Gastroesophageal sphincter (tissue), 4 donors: ENCODE results near the gene ARID3B. TPM values are rescaled to one million over a fixed set of nuclear protein-coding genes. Genes with fewer than 3 reads are reported as not detected.

ENCODE experiments used
- ATAC-seq: fragments of 150-250 bp; one replicate; pipeline ENCODE4 v1.9.1; 2016; ENCODE audit warnings: mild to moderate bottlenecking, moderate library complexity
- H3K27ac ChIP-seq, 4 donors: fragments of 200-600 bp; sonication (generic) in 3 of 4; 1 replicate in 3 of 4; 2 replicates in 1 of 4; pipeline ENCODE4 v1.5.1; 2016 to 2019
- H3K27me3 ChIP-seq: fragments of 200-600 bp; sonication (generic); one replicate; pipeline ENCODE4 v1.5.1; 2019
- H3K36me3 ChIP-seq, 2 donors: fragments of 200-600 bp; sonication (generic); one replicate each; pipeline ENCODE4 v1.5.1; 2019; ENCODE audit warnings: control low read depth in 1 of 2
- H3K4me1 ChIP-seq, 3 donors: fragments of 200-600 bp; sonication (generic); 1 replicate in 2 of 3; 2 replicates in 1 of 3; pipeline ENCODE4 v1.5.1; 2016 to 2019; ENCODE audit warnings: control low read depth in 2 of 3
- H3K4me3 ChIP-seq, 2 donors: fragments of 200-600 bp; sonication (generic); one replicate each; pipeline ENCODE4 v1.5.1; 2019; ENCODE audit warnings: mild to moderate bottlenecking in 1 of 2, moderate library complexity in 1 of 2
- H3K9me3 ChIP-seq, 3 donors: fragments of 200-600 bp; sonication (generic); one replicate each; pipeline ENCODE4 v1.5.1; 2017 to 2019; ENCODE audit warnings: control low read depth in 2 of 3
- CTCF ChIP-seq, 4 experiments: fragments of 200-600 bp in 2 of 4; fragments of 450-650 bp in 2 of 4; sonication (generic) in 1 of 4; IDR thresholded peaks; one replicate each; pipeline ENCODE4 v1.5.1; 2017 to 2019; ENCODE audit warnings: antibody characterized with exemption in 4 of 4, mild to moderate bottlenecking in 2 of 4, moderate library complexity in 2 of 4
- EP300 ChIP-seq: sonication (generic); formaldehyde crosslinking; IDR thresholded peaks from one replicate; pipeline ENCODE4 v1.6.1; 2017; ENCODE audit warnings: antibody characterized with exemption, mild to moderate bottlenecking
- POLR2A ChIP-seq, 2 donors: fragments of 450-650 bp; IDR thresholded peaks; one replicate each; pipeline ENCODE4 v1.6.1; 2017; ENCODE audit warnings: antibody characterized with exemption in 2 of 2, mild to moderate bottlenecking in 2 of 2, moderate library complexity in 1 of 2
- POLR2AphosphoS5 ChIP-seq: sonication (generic); formaldehyde crosslinking; IDR thresholded peaks from one replicate; pipeline ENCODE4 v1.6.1; 2017; ENCODE audit warnings: antibody characterized with exemption
- WGBS, 2 donors: methylation state at CpG; one replicate each; pipeline ENCODE4 v1.1.5; 2018; ENCODE audit warnings: low coverage in 1 of 2; 5-methylcytosine and 5-hydroxymethylcytosine counted together
- total RNA-seq, 4 donors: library from RNA; depleted of rRNA; stranded (reverse); fragments of >200 nt; gene quantifications; one replicate each; pipeline ENCODE4 v1.1.0, GENCODE V29; 2016

The ARID3B gene
- total RNA-seq, 4 donors from 2014 or later: 2.9 to 8.4 (median 6.9) TPM

GRCh38 chr15:74633781-74634180, 92.8 kb downstream of the ARID3B start:
- Histone ChIP-seq H3K9me3 (no peaks in the 10 kb centered on the region), H3K36me3 (peaks cover 0 to 100% of the 10 kb centered on the region in 2 donors), H3K4me1 (no peaks in the 10 kb centered on the region), H3K27ac (no peak overlapping the region), H3K4me3 (no peak overlapping the region), H3K27me3 (no peaks in the 10 kb centered on the region)
- no peak for ATAC-seq
- TF ChIP-seq CTCF (IDR thresholded peaks at IDR 0.05) (no peak), EP300 (no peak), POLR2AphosphoS5 (no peak), POLR2A (IDR thresholded peaks at IDR 0.05) (no peak)
- WGBS, 2 donors: 60 to 83% methylated on average over 1 of the region's 2 CpGs

DNA sequence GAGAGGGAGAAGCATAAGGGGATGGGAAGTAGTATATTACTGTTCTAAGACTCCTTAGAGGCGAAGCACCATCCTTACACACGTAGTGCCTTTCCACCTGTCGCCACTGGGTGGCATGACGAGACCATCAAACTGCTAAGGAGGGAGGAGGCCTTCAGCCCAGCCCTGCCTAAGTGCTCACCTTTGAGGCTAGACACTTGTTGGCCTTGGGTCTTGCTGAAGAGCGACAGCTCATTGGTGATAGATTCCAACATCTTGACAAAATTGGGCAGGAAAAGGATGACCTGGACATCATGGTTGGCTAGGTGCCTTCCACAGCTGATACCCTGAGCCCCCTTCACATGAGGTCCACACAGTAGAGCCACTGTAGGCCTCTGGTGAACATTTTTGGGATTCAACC, 94.2 kb downstream of the ARID3B start:
- 0 to 20% methylated on average over 1 to 2 of the region's 5 CpGs for WGBS, 2 donors
- Histone ChIP-seq H3K9me3 (no peaks in the 10 kb centered on the region), H3K4me1 (no peaks in the 10 kb centered on the region), H3K4me3 (no peak overlapping the region), H3K27ac (no peak overlapping the region), H3K36me3 (peaks cover 0 to 100% of the 10 kb centered on the region in 2 donors), H3K27me3 (no peaks in the 10 kb centered on the region)
- peak; percentile 63 for ATAC-seq
- peak; percentile 57 to 87 (median 85) for TF ChIP-seq CTCF (IDR thresholded peaks at IDR 0.05)
- TF ChIP-seq POLR2A (IDR thresholded peaks at IDR 0.05): no peak

DNA sequence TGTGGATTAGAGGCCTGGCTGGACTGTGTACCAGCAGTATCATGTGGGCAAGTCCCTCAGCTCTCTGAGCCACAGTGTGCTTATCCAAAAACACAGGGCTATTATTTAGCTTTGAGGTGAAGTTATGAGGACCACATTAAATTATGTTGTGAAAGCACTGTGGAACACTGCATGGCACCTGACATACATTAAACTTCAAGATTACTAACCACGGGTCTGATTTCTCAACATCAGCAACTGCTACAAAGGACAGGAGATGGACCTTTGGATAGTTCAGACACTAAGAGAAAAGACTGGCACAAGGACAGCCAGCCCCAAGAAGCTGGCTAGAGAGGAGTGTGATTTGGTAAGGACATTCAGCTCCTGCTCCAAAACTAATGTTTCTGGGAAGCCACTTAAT, 96.0 kb downstream of the ARID3B start:
- peaks cover 0 to 99% of the 10 kb centered on the region in 2 donors for H3K36me3 ChIP-seq
- no peaks in the 10 kb centered on the region for H3K27me3 ChIP-seq
- H3K9me3 ChIP-seq: no peaks in the 10 kb centered on the region
- ATAC-seq: no peak
- WGBS, 2 donors: 70% methylated on average over 1 of the region's 1 CpG; no CpG with 5 or more reads in 1 of the 2 donors
- H3K4me1 ChIP-seq: no peaks in the 10 kb centered on the region
- H3K4me3 ChIP-seq: no peak overlapping the region
- TF ChIP-seq POLR2A (IDR thresholded peaks at IDR 0.05) (no peak), EP300 (no peak), CTCF (IDR thresholded peaks at IDR 0.05) (no peak)
- H3K27ac ChIP-seq: no peak overlapping the region

- Histone ChIP-seq H3K36me3 (peaks cover 0 to 70% of the 10 kb centered on the region in 2 donors), H3K27me3 (no peaks in the 10 kb centered on the region), H3K9me3 (no peaks in the 10 kb centered on the region), H3K4me1 (peaks cover 0 to 18% (median 0%) of the 10 kb centered on the region in 3 donors), H3K27ac (no peak overlapping the region), H3K4me3 (no peak overlapping the region)
- ATAC-seq: no peak
- WGBS, 2 donors: 40 to 73% methylated on average over 1 of the region's 1 CpG
- TF ChIP-seq CTCF (IDR thresholded peaks at IDR 0.05) (no peak), POLR2A (IDR thresholded peaks at IDR 0.05) (no peak), EP300 (no peak), POLR2AphosphoS5 (no peak)
These were observed 100.1 kb downstream of the ARID3B start for GRCh38 chr15:74641151-74641550.

- 81 to 82% methylated on average over 3 to 4 of the region's 4 CpGs for WGBS, 2 donors
- no peak for ATAC-seq
- Histone ChIP-seq H3K36me3 (peaks cover 0 to 64% of the 10 kb centered on the region in 2 donors), H3K4me1 (peaks cover 0 to 18% (median 0%) of the 10 kb centered on the region in 3 donors), H3K27ac (peak overlapping the region in 1 of 4 donors; percentile 9), H3K9me3 (no peaks in the 10 kb centered on the region), H3K4me3 (no peak overlapping the region), H3K27me3 (no peaks in the 10 kb centered on the region)
- TF ChIP-seq POLR2A (IDR thresholded peaks at IDR 0.05) (no peak), EP300 (no peak), POLR2AphosphoS5 (no peak), CTCF (IDR thresholded peaks at IDR 0.05) (no peak)
These were observed 101.3 kb downstream of the ARID3B start for GRCh38 chr15:74642348-74642733.
